Measurements from ENCODE around the gene CPNE4.

- TF ChIP-seq CTCF (IDR thresholded peaks at IDR 0.05; ENCODE audit: low read length), result no peak
- TF ChIP-seq EZH2 (IDR thresholded peaks at IDR 0.05; ENCODE audit: borderline replicate concordance, low read length), result no peak
Measured at GRCh38 chr3:131925571-131925970, 109.2 kb downstream of the CPNE4 start.

All from OCI-LY1 (cell line).